B cell (primary cell): ENCODE measurements around the gene CCDC187. TPM values are rescaled to one million over a fixed set of nuclear protein-coding genes. Genes with fewer than 3 reads are reported as not detected.

ENCODE experiments used
- ATAC-seq: fragments of 200-7000 bp; cut with Tn5 transposase; one replicate; pipeline ENCODE4 v1.10.0; 2021; ENCODE audit warnings: low read depth, mild to moderate bottlenecking, moderate number of reproducible peaks, moderate library complexity
- CTCF ChIA-PET: fragments of 350-600 bp; sonication (Branson Sonifier 250); formaldehyde crosslinking; loops from one replicate; lab custom pipeline; 2021; ENCODE audit warnings: antibody characterized with exemption, inconsistent platforms; lab: Charles Lee
- POLR2A ChIA-PET: fragments of 350-600 bp; sonication (Branson Sonifier 250); formaldehyde crosslinking; loops from one replicate; lab custom pipeline; 2021; ENCODE audit warnings: antibody characterized with exemption; lab: Charles Lee
- DNase-seq: peaks from one replicate; pipeline ENCODE4 v3.0.0; 2013
- H2AFZ ChIP-seq: 2 replicates; pipeline ENCODE4 v1.6.1; 2012; ENCODE audit warnings: mild to moderate bottlenecking, low read depth, low read length; ENCODE audit not compliant: insufficient read depth, poor library complexity, severe bottlenecking
- H3K27ac ChIP-seq, 2 donors: 1 replicate in 1 of 2; 2 replicates in 1 of 2; pipeline ENCODE4 v1.5.1; 2012 to 2013; ENCODE audit warnings: low read length in 2 of 2, mild to moderate bottlenecking in 2 of 2, moderate library complexity in 1 of 2
- H3K27me3 ChIP-seq, 4 experiments: fragments of 200-600 bp in 1 of 4; sonication (generic) in 1 of 4; replicated peaks in 1 of 4; 1 replicate in 2 of 4; 2 replicates in 2 of 4; pipeline versions ENCODE4 v1.6.1 to v1.7.0; 2013 to 2016; ENCODE audit warnings: low read length in 3 of 4, mild to moderate bottlenecking in 2 of 4, mixed read lengths in 1 of 4, moderate library complexity in 1 of 4; ENCODE audit not compliant: insufficient read depth in 4 of 4, control insufficient read depth in 3 of 4; ENCODE audit errors: control extremely low read depth in 1 of 4
- H3K36me3 ChIP-seq, 2 experiments: replicated peaks in 1 of 2; 1 replicate in 1 of 2; 2 replicates in 1 of 2; pipeline versions ENCODE4 v1.6.1 to v1.7.1; 2013; ENCODE audit warnings: low read length in 1 of 2; ENCODE audit not compliant: insufficient read depth in 2 of 2, control insufficient read depth in 1 of 2; ENCODE audit errors: control extremely low read depth in 1 of 2, extremely low read depth in 1 of 2
- H3K4me1 ChIP-seq, 2 donors: fragments of 200-600 bp in 1 of 2; sonication (generic) in 1 of 2; 1 replicate in 1 of 2; 2 replicates in 1 of 2; pipeline versions ENCODE4 v1.5.1 to v1.6.1; 2013 to 2017; ENCODE audit warnings: low read length in 2 of 2; ENCODE audit not compliant: control insufficient read depth in 2 of 2, insufficient read depth in 2 of 2
- H3K4me2 ChIP-seq: replicated peaks from 2 replicates; pipeline ENCODE3; 2012; ENCODE audit warnings: mild to moderate bottlenecking, low read depth, low read length; ENCODE audit not compliant: poor library complexity, severe bottlenecking
- H3K4me3 ChIP-seq, 5 experiments: fragments of 200-600 bp in 1 of 5; sonication (generic) in 1 of 5; 1 replicate in 3 of 5; 2 replicates in 2 of 5; pipeline versions ENCODE4 v1.5.1 to v1.7.0; 2011 to 2016; ENCODE audit warnings: low read length in 4 of 5, mild to moderate bottlenecking in 4 of 5, low read depth in 2 of 5, control low read depth in 1 of 5, moderate library complexity in 1 of 5; ENCODE audit not compliant: insufficient read depth in 1 of 5; ENCODE audit errors: control extremely low read depth in 1 of 5, extremely low read depth in 1 of 5
- H3K79me2 ChIP-seq: fragments of 200-600 bp; sonication (generic); one replicate; pipeline ENCODE4 v1.6.0; 2016; ENCODE audit warnings: low read length; ENCODE audit not compliant: control insufficient read depth, insufficient read depth
- H3K9ac ChIP-seq: fragments of 200-600 bp; sonication (generic); 2 replicates; pipeline ENCODE4 v1.6.1; 2017; ENCODE audit warnings: mild to moderate bottlenecking, low read length, moderate library complexity
- H3K9me3 ChIP-seq, 3 donors: one replicate each; pipeline versions ENCODE4 v1.6.1 to v1.7.1; 2013; ENCODE audit warnings: low read length in 2 of 3; ENCODE audit not compliant: control insufficient read depth in 2 of 3, insufficient read depth in 1 of 3; ENCODE audit errors: control extremely low read depth in 1 of 3
- H4K20me1 ChIP-seq: 2 replicates; pipeline ENCODE4 v1.6.0; 2012; ENCODE audit warnings: mild to moderate bottlenecking, low read length; ENCODE audit not compliant: insufficient read depth, control insufficient read depth, poor library complexity, severe bottlenecking
- H3K27ac Mint-ChIP-seq: one replicate; pipeline ENCODE4 v1.8.0; 2021; ENCODE audit warnings: mixed read lengths
- H3K27me3 Mint-ChIP-seq: one replicate; pipeline ENCODE4 v1.8.0; 2021; ENCODE audit warnings: mixed read lengths
- H3K4me1 Mint-ChIP-seq: one replicate; pipeline ENCODE4 v1.8.0; 2021; ENCODE audit warnings: mixed read lengths
- H3K4me3 Mint-ChIP-seq: one replicate; pipeline ENCODE4 v1.8.0; 2021; ENCODE audit warnings: mixed read lengths
- H3K9me3 Mint-ChIP-seq: one replicate; pipeline ENCODE4 v1.8.0; 2022; ENCODE audit warnings: mixed read lengths; ENCODE audit not compliant: insufficient read depth
- EZH2 ChIP-seq: IDR thresholded peaks from 2 replicates; pipeline ENCODE4 v1.6.1; 2012; ENCODE audit warnings: borderline replicate concordance, low read depth, mild to moderate bottlenecking, moderate library complexity, low read length; ENCODE audit not compliant: insufficient read depth, poor library complexity, severe bottlenecking
- WGBS: methylation state at CpG from one replicate; pipeline ENCODE4 v1.1.5; 2013; ENCODE audit warnings: missing lambda C conversion rate; ENCODE audit not compliant: insufficient coverage; 5-methylcytosine and 5-hydroxymethylcytosine counted together
- intact Hi-C: fragments of 100-400 bp; cut with micrococcal nuclease; formaldehyde crosslinking; loops from one replicate; pipeline ENCODE4 v1.10.0; 2022
- polyA plus RNA-seq: library from polyadenylated mRNA; depleted of rRNA; stranded (reverse); fragments of >200 nt; gene quantifications from 2 replicates; pipeline ENCODE4 v1.2.3, GENCODE V29; 2012
- total RNA-seq, 2 donors: library from RNA; stranded (reverse); fragments of 120-200 nt in 1 of 2; gene quantifications; 1 replicate in 1 of 2; 2 replicates in 1 of 2; pipeline versions ENCODE4 v1.2.3 to v1.2.4, GENCODE V29; 2013 to 2022
- TF ChIP-seq, protein P1 (sequence below): fragments of 200-600 bp; IDR thresholded peaks from one replicate; pipeline ENCODE4 v1.8.0; 2022; ENCODE audit warnings: antibody characterized with exemption, mild to moderate bottlenecking

Gene CCDC187
- total and polyA plus RNA-seq, 2 donors (not counting 1 experiment from before 2014, with no cell fraction given) = 1.5 to 7.6 TPM

DNA sequence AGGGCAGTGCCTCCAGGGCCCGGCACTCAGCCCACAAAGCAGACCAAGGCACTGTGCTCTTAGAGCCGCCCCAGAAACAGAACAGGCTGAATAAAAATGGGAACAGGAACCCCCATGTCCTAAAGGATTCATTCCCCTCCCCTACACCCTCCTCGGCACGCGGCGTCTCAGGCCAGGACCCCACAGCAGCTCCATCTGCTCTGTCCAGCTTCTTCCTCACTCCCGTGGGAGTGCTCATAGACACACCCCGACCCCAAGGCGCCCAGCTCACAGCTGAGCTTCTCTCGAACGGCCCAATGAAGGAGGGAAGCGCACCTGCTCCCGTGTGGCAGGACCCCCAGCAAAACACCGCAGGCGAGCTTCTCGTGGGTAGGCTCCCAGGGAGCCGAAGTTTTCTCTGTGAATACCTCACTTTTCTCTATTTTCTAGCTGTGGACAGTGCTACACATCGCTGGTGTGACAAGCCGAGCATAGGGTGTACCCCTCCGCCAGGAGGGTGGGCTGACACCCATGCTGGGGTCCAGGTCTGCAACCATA lies 42.9 kb downstream of the CCDC187 start:
- WGBS = 73% methylated on average over 20 of the region's 20 CpGs
- Mint-ChIP-seq H3K4me3 (no peak overlapping the region), H3K27me3 (no peaks in the 10 kb centered on the region), H3K4me1 (no peaks in the 10 kb centered on the region), H3K27ac (no peak overlapping the region), H3K9me3 (no peaks in the 10 kb centered on the region)
- Histone ChIP-seq H3K4me1 (no peaks in the 10 kb centered on the region), H3K9me3 (peaks cover 0 to 3% (median 0%) of the 10 kb centered on the region in 3 donors), H3K9ac (no peak overlapping the region), H4K20me1 (no peaks in the 10 kb centered on the region), H3K27ac (no peak overlapping the region), H3K27me3 (no peaks in the 10 kb centered on the region), H3K4me3 (no peak overlapping the region), H3K36me3 (no peaks in the 10 kb centered on the region), H3K79me2 (no peaks in the 10 kb centered on the region), H3K4me2 (no peak overlapping the region), H2AFZ (no peak overlapping the region)
- no peak for DNase-seq
- POLR2A ChIA-PET = no interaction called here
- intact Hi-C loops = no loop called here
- no peak for ATAC-seq
- TF ChIP-seq, protein P1, sequence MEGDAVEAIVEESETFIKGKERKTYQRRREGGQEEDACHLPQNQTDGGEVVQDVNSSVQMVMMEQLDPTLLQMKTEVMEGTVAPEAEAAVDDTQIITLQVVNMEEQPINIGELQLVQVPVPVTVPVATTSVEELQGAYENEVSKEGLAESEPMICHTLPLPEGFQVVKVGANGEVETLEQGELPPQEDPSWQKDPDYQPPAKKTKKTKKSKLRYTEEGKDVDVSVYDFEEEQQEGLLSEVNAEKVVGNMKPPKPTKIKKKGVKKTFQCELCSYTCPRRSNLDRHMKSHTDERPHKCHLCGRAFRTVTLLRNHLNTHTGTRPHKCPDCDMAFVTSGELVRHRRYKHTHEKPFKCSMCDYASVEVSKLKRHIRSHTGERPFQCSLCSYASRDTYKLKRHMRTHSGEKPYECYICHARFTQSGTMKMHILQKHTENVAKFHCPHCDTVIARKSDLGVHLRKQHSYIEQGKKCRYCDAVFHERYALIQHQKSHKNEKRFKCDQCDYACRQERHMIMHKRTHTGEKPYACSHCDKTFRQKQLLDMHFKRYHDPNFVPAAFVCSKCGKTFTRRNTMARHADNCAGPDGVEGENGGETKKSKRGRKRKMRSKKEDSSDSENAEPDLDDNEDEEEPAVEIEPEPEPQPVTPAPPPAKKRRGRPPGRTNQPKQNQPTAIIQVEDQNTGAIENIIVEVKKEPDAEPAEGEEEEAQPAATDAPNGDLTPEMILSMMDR = no peak
- no peak for TF ChIP-seq EZH2
- CTCF ChIA-PET = interaction anchor here (1.3 kb wide), 1 partner anchor 35 kb away, joined by 3 read pairs; no protein-coding TSS in a partner anchor

DNA sequence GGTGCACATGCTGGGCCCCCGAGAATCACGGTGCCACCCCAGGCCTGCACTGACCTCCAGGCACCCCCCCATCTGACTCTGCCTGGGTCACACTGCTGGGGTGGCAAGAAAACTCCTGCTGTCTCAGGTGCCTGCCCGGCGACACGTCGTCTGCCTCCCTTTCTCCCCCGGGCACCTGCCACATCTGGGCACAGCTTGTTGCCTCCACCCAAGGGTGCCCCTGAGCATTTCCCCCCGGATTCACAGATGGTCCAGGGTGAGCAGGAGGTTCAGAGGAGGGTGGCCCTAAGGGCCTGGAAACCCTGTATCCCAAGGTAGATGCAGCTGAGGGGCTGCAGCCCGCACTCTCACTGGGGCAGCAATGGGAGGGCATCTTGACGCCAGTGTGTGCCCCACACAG lies 43.4 kb downstream of the CCDC187 start:
- no peaks in the 10 kb centered on the region for H3K36me3 ChIP-seq
- DNase-seq = no peak
- ChIA-PET POLR2A (no interaction called here), CTCF (no interaction called here)
- 79% methylated on average over 10 of the region's 10 CpGs for WGBS
- H3K4me3 ChIP-seq = no peak overlapping the region
- no peak for ATAC-seq
- H3K4me3 Mint-ChIP-seq = no peak overlapping the region
- H3K4me1 Mint-ChIP-seq = no peaks in the 10 kb centered on the region
- intact Hi-C loops = no loop called here
- H4K20me1 ChIP-seq = no peaks in the 10 kb centered on the region
- H3K9ac ChIP-seq = no peak overlapping the region
- no peak overlapping the region for H2AFZ ChIP-seq
- H3K27me3 ChIP-seq = no peaks in the 10 kb centered on the region
- H3K27ac Mint-ChIP-seq = no peak overlapping the region
- H3K79me2 ChIP-seq = no peaks in the 10 kb centered on the region
- TF ChIP-seq EZH2 = no peak
- TF ChIP-seq, protein P1 = no peak
- no peaks in the 10 kb centered on the region for H3K9me3 Mint-ChIP-seq
- no peaks in the 10 kb centered on the region for H3K27me3 Mint-ChIP-seq
- H3K27ac ChIP-seq = no peak overlapping the region
- no peak overlapping the region for H3K4me2 ChIP-seq
- H3K9me3 ChIP-seq = no peaks in the 10 kb centered on the region
- no peaks in the 10 kb centered on the region for H3K4me1 ChIP-seq
